Spinal cord (tissue), 10 donors: Measurements from ENCODE around the gene OR7D2. TPM values are rescaled to one million over a fixed set of nuclear protein-coding genes. Genes with fewer than 3 reads are reported as not detected.

Experiments
- DNase-seq, 6 donors: peaks; one replicate each; pipeline versions ENCODE4 v3.0.0 to v3.0.0-alpha.2; 2013 to 2015; ENCODE audit warnings: low spot score in 6 of 6, low read depth in 4 of 6
- H3K27ac ChIP-seq: one replicate; pipeline ENCODE4 v1.5.1; 2013; ENCODE audit warnings: low read depth, low read length, control low read depth
- H3K27me3 ChIP-seq: one replicate; pipeline ENCODE4 v1.6.1; 2013; ENCODE audit warnings: low read length; ENCODE audit not compliant: control insufficient read depth, insufficient read depth
- H3K36me3 ChIP-seq: one replicate; pipeline ENCODE4 v1.6.1; 2013; ENCODE audit warnings: low read length; ENCODE audit not compliant: control insufficient read depth, insufficient read depth
- H3K4me1 ChIP-seq: one replicate; pipeline ENCODE4 v1.6.1; 2013; ENCODE audit warnings: low read length; ENCODE audit not compliant: control insufficient read depth, insufficient read depth
- H3K4me3 ChIP-seq: one replicate; pipeline ENCODE4 v1.5.1; 2013; ENCODE audit warnings: low read depth, low read length, control low read depth
- H3K9me3 ChIP-seq: one replicate; pipeline ENCODE4 v1.6.1; 2013; ENCODE audit warnings: low read length; ENCODE audit not compliant: control insufficient read depth, insufficient read depth
- WGBS: methylation state at CpG from one replicate; pipeline ENCODE4 v1.1.5; 2013; ENCODE audit warnings: missing lambda C conversion rate; ENCODE audit not compliant: insufficient coverage; 5-methylcytosine and 5-hydroxymethylcytosine counted together
- long read RNA-seq, 4 donors: transcript quantifications; one replicate each; lab custom pipeline, GENCODE V29; 2026
- polyA plus RNA-seq, 2 donors: library from polyadenylated mRNA; unstranded; fragments of 120-200 nt; gene quantifications; one replicate each; pipeline ENCODE4 v1.2.1, GENCODE V29; 2013; ENCODE audit not compliant: insufficient read length in 2 of 2
- total RNA-seq, 2 donors: library from RNA; depleted of rRNA in 1 of 2; stranded (reverse); fragments of 120-200 nt in 1 of 2; fragments of >200 nt in 1 of 2; gene quantifications; one replicate each; pipeline versions ENCODE4 v1.2.3 to v1.2.4, GENCODE V29; 2013 to 2014
- donor health status: healthy.

OR7D2 gene
- total RNA-seq (under 1 TPM in 1 of 2 donors, not detected in 1; 0.06 TPM), polyA plus RNA-seq (under 1 TPM; 0.27 to 0.30 TPM)
- long read RNA-seq, donor 1, partial matches to known transcripts, result 0 of 1 reads
- long read RNA-seq, donor 1, other reads (novel, unspliced or antisense), result 0 of 1 reads
- long read RNA-seq, donor 2, partial matches to known transcripts, result 0 of 3 reads
- long read RNA-seq, donor 2, other reads (novel, unspliced or antisense), result 0 of 3 reads
- long read RNA-seq, donor 3, result 0 reads
- long read RNA-seq, donor 4, result 0 reads

- no peaks in the 10 kb centered on the region for H3K36me3 ChIP-seq
- no peak for DNase-seq
- H3K27ac ChIP-seq, result no peak within 1 kb of the TSS
- H3K9me3 ChIP-seq, result no peaks in the 10 kb centered on the region
- 69% methylated on average over 4 of the region's 4 CpGs for WGBS
- H3K4me1 ChIP-seq, result no peaks in the 10 kb centered on the region
- no peaks in the 10 kb centered on the region for H3K27me3 ChIP-seq
- no peak within 1 kb of the TSS for H3K4me3 ChIP-seq
These were observed at the start of gene OR7D2 for GRCh38 chr19:9178901-9179300. TSS of gene OR7D2 (plus strand) at chr19:9178979. CDS start at chr19:9185782, 6,803 bp downstream.

DNA sequence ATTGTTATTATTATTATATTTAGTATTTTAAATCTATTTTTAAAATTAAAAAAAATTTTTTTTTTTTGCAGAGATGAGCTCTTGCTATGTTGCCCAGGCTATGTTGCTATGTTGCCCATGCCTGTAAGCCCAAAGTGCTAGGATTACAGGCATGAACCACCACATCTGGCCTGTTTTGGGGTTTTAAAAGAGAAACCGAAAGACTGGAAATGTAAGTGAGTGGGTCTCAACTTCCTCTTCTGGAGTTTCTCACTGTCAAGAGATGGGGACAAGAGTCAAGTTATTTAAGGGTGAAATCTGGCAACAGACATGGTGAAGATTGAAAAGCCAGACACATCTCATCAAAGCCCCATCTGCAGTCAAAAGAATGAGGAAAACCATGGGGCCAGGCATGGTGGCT is 47.8 kb upstream of the OR7D2 start:
- 90% methylated on average over 1 of the region's 1 CpG for WGBS
- no peaks in the 10 kb centered on the region for H3K9me3 ChIP-seq
- H3K27ac ChIP-seq, result no peak overlapping the region

GRCh38 chr19:9132422-9132821 is 46.4 kb upstream of the OR7D2 start:
- H3K36me3 ChIP-seq, result no peaks in the 10 kb centered on the region
- WGBS, result no CpG with 5 or more reads among the region's 5 CpGs

More for the DNA sequence above, 47.8 kb upstream of the OR7D2 start:
- Histone ChIP-seq H3K36me3 (no peaks in the 10 kb centered on the region), H3K27me3 (no peaks in the 10 kb centered on the region), H3K4me3 (no peak overlapping the region), H3K4me1 (no peaks in the 10 kb centered on the region)
- DNase-seq, result no peak

DNA sequence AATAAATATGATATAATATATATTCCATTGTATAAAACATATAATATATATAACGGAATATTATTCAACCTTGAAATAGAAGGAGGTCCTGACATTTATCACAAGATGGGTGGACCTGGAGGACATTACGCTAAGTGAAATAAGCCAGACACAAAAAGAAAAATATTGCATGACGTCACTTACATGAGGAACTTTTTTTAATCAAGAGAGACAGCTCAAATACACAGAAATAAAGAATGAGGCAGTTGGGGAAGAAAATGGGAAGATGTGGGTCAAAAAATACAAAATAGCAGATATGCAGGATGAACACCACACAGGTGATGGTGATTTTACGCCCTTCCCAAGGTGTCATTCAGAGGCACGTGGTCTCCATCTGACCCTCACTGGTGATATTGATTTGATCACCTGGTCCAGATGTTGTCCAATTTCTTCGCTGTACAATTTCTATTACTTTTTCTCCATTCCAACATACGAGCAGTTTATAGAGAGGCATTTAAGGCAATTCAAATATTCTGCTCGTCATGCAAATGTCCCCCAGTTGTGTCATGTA is 39.1 kb upstream of the OR7D2 start:
- WGBS, result 43% methylated on average over 2 of the region's 8 CpGs
- H3K36me3 ChIP-seq, result no peaks in the 10 kb centered on the region
- H3K9me3 ChIP-seq, result peaks cover 4% of the 10 kb centered on the region
- no peaks in the 10 kb centered on the region for H3K4me1 ChIP-seq
- no peaks in the 10 kb centered on the region for H3K27me3 ChIP-seq
- H3K27ac ChIP-seq, result peak overlapping the region; percentile 57
- DNase-seq, result no peak
- peak overlapping the region; percentile 90 for H3K4me3 ChIP-seq

More at GRCh38 chr19:9132422-9132821, 46.4 kb upstream of the OR7D2 start:
- H3K4me1 ChIP-seq, result no peaks in the 10 kb centered on the region
- no peak for DNase-seq
- H3K27me3 ChIP-seq, result no peaks in the 10 kb centered on the region
- H3K4me3 ChIP-seq, result no peak overlapping the region
- H3K9me3 ChIP-seq, result no peaks in the 10 kb centered on the region
- no peak overlapping the region for H3K27ac ChIP-seq

GRCh38 chr19:9140159-9140874 is 38.5 kb upstream of the OR7D2 start, which contains the start of gene ZNF317:
TSS of gene ZNF317 (plus strand) at chr19:9140397. CDS start at chr19:9156017, 15,620 bp downstream.
- WGBS, result under 1% methylated on average over 36 of the region's 43 CpGs
- Histone ChIP-seq H3K27ac (peak within 1 kb of the TSS; percentile 86), H3K27me3 (no peaks in the 10 kb centered on the region), H3K4me3 (peak within 1 kb of the TSS; percentile 90), H3K9me3 (peaks cover 7% of the 10 kb centered on the region), H3K36me3 (no peaks in the 10 kb centered on the region), H3K4me1 (no peaks in the 10 kb centered on the region)
- peak; percentile 85 to 98 (median 94) for DNase-seq

- H3K36me3 ChIP-seq, result peaks cover 4% of the 10 kb centered on the region
- no peaks in the 10 kb centered on the region for H3K27me3 ChIP-seq
- DNase-seq, result no peak
- peaks cover 7% of the 10 kb centered on the region for H3K9me3 ChIP-seq
- H3K4me3 ChIP-seq, result no peak overlapping the region
- no peaks in the 10 kb centered on the region for H3K4me1 ChIP-seq
- H3K27ac ChIP-seq, result no peak overlapping the region
- 96% methylated on average over 4 of the region's 5 CpGs for WGBS
These were observed 33.9 kb upstream of the OR7D2 start for GRCh38 chr19:9144920-9145319.

DNA sequence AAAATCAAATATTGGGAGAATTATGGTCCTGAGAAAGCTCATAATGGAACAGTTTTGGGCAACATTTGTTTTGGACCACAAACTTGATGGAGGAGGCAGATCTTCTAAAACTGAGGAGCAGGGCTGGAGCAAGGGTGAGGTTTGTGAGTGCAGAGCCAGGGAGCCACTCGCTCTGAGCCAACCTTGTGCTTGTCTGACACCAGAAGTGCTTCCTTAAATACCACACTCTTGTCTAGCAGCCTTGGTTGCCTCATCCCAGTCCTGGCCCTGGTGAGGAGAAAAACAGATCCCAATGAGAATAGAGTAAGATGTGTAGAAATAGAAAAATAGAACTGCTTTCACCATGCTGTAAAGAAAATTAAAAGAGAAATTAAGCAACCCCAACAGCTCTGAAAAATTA is 31.9 kb upstream of the OR7D2 start:
- no CpG with 5 or more reads among the region's 1 CpG for WGBS
- DNase-seq, result no peak
- Histone ChIP-seq H3K36me3 (peaks cover 4% of the 10 kb centered on the region), H3K27ac (no peak overlapping the region), H3K27me3 (no peaks in the 10 kb centered on the region), H3K4me1 (no peaks in the 10 kb centered on the region), H3K9me3 (peaks cover 7% of the 10 kb centered on the region), H3K4me3 (no peak overlapping the region)

- Histone ChIP-seq H3K4me3 (no peak overlapping the region), H3K36me3 (peaks cover 4% of the 10 kb centered on the region), H3K27ac (no peak overlapping the region), H3K27me3 (no peaks in the 10 kb centered on the region), H3K9me3 (peaks cover 16% of the 10 kb centered on the region), H3K4me1 (no peaks in the 10 kb centered on the region)
- DNase-seq, result no peak
- 95% methylated on average over 2 of the region's 3 CpGs for WGBS
These were observed 30.1 kb upstream of the OR7D2 start for GRCh38 chr19:9148697-9149096.

- H3K27me3 ChIP-seq, result no peaks in the 10 kb centered on the region
- no peak for DNase-seq
- H3K9me3 ChIP-seq, result peaks cover 13% of the 10 kb centered on the region
- peaks cover 4% of the 10 kb centered on the region for H3K36me3 ChIP-seq
- H3K4me1 ChIP-seq, result no peaks in the 10 kb centered on the region
- 100% methylated on average over 2 of the region's 4 CpGs for WGBS
- H3K4me3 ChIP-seq, result no peak overlapping the region
- H3K27ac ChIP-seq, result no peak overlapping the region
These were observed 28.8 kb upstream of the OR7D2 start for GRCh38 chr19:9149997-9150396.
